Endometrium (tissue), 2 donors: Measurements from ENCODE around the gene THSD7A.

Experiments used
- FAIRE-seq: peaks from 2 replicates; lab custom pipeline; 2012; peaks lifted over from hg19 to GRCh38; lab: Jason Lieb, UNC
- donor health status: control.
- donor health status: control.

Gene THSD7A

GRCh38 chr7:11831736-11832495 is at the start of gene THSD7A:
Gene THSD7A, minus strand, starts transcription at chr7:11832198. Its CDS starts 252 bp downstream, at chr7:11831946.
- no peak for FAIRE-seq

DNA sequence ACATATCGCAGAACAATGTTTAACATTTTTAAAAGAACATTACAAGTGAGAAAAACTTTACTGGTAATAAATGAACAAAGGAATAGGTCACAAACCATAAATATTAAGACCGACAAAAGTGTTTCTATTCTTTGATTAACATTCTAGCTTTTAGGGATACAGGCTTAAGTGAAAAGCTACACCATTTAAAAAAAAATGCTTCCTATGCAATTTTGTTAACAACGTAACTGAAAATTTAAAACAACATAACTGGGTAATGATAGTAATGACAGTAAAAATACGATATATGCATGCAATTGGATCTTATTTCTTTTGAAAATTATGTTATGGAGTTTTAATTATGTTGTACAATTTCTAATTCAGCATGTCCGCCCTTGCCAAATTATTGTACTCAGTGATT is 49.7 kb upstream of the THSD7A start:
- FAIRE-seq, result no peak

DNA sequence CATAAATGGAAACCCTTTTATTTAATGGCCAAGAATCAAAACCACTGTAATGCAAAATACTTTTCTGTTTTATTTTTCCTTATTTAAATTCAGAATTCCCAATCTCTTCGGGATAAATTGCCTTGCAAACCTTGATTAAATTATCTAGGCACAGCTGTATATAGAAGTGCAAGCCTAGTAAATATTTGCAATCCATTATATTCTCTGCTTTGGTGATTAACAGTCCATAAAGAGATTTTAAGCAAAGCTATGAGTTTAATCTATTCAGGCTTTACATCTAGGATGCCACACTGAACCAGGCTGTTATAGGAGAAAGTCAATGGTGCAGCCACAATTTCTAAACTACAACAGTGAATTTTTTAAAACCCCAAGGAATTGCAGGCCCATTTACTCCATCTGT is 43.6 kb upstream of the THSD7A start:
- no peak for FAIRE-seq

DNA sequence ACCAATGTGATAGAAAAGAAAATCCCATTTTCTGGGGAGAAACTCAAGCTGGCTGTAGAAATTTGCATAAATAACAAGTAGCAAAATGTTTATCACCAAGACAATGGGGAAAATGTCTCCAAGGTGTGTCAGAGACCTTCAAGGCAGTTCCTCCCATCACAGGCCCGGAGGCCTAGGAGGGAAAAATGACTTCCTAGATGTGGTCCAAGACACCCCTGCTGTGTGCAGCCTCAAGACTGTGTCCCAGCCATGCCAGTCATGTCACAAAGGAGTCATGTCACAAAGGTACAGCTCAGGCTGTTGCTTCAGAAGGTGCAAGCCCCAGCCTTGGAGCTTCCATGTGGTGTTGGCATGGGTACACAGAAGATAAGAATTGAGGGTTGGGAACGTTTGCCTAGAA is 33.7 kb upstream of the THSD7A start:
- no peak for FAIRE-seq

GRCh38 chr7:11858622-11859302 is 26.8 kb upstream of the THSD7A start:
- no peak for FAIRE-seq

DNA sequence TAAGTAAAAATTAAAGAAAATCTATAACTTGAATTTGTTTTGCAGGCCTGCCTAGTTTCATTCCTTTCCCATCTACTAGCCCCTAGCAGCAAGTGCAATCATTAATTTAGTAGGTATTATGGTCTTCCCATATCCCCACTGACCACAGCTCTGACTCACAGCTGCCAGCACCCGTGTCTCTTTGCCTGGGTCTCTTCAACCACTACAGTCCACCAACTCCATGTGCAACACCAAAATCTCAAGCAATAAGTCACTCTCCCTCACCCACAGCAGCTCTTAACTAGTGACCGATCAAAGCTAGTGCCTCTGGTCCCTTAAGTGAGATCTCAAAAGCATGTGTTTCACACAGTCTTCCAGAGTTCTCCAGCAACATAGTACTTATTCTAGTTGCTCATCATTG is 26.0 kb upstream of the THSD7A start:
- FAIRE-seq, result no peak

- no peak for FAIRE-seq
Observed at GRCh38 chr7:11848251-11848650, 16.3 kb upstream of the THSD7A start.

DNA sequence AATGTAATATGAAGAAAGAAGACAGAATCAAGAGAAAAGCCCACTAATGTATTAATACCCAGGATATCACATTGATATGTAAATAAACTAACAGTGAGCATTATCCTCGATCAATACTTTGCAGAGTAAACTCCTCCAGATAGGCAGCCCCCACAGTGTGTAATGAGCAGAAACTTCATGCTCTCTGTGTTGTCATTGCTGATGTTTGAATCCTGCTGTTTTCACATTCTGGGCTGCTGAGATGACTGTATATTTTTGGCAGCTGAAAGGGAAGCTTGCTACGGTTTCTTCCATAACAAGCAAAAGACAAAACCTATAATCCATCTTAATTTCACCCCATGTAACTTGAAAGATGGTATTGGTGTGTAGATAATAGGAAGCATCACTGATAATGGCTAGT is 15.3 kb upstream of the THSD7A start:
- FAIRE-seq, result no peak

DNA sequence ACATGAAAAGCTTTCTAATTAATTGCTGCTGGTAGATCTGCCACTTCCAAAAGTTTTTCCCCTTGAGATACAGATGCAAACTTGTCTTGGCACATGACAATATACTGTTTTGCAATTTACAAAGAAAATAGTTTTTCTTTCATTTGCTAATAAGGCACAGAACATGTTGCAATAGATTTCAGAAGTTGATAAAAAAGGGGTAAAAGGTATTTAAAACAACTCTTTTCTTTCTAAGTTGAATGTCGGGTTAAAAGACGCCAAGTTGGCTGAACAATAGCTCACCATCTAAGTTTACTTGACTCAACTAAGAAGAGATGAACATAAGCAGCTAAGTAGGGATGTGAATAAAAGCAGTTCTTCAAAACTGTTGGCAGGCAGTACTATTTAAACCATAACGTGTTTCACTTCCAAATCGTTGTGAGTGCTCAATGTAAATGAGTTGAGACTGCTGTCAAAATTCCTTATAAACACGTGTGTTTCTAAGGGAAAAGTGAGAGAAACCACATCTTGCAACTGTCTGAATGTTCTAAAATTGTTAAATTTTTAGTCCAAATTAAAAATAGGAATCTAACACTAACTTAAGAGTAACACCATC is 14.5 kb upstream of the THSD7A start:
- FAIRE-seq, result no peak

DNA sequence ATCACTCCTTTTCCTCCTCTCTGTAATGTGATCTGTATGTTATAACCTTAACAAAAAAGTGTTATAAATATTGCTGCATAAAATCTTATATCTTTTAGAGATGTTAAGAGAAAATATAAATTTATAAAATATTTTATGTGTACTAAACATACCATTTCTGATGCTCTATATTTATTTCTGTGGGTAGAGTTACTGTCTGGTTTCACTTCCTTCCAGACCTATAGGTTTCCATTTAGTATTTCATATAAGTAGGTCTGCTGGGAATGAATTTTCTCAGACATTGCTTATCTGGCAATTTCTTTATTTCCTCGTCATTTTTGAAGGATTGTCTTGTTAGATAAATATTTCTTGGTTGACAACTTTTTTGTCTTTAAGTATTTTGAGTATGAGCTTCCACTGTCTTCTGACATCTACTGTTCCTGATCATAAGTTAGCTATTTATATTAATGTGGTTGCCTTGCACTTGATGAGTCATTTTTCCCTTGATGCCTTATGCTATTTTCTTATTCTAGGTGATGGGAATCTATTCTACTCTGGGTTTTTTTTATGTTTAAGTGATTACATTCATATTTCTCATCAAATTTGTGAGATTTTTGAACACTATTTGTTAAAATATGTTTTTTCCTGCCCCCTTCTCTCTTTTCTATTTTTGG is 11.2 kb upstream of the THSD7A start:
- FAIRE-seq, result no peak

GRCh38 chr7:11841657-11842056 is 9.7 kb upstream of the THSD7A start:
- FAIRE-seq, result no peak

DNA sequence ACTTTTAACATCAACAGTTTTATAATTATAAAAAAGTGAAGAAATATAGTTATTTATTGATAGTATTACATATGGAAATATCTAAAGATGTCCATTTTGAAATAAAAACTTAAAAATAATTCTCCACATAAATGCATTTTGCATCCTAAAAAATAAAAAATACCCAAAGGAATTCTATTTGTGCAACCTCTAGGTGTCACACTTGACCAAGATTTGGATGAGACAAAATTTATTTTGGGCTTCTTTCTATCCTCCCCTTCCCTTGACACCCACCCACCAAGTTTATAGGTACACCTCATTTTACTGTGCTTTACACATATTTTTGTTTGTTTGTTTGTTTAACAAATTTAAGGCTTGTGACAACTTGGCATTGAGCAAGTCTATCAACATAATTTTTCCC is 3.3 kb upstream of the THSD7A start:
- FAIRE-seq, result peak; percentile 89

DNA sequence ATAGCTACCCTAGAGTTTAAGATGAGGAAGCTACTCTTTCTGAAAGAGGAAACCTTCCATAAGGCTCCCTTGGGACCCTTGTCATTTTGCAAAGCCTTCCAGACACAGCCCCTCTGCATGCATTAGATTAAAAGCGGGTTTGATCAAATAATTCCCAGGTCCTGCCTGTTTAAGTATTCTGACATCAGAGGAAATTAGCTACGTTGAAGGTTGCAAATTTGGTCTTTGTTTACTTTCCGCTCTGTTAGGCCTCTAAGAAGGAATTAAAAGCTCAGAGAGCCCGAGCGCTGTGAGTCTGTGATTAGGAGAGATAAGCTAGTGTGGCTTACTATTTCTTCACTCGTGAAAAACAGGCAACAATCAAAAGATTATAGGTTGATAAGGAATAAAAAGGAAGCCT is 1.4 kb upstream of the THSD7A start:
- FAIRE-seq, result no peak

GRCh38 chr7:11831156-11831735 is 752 bp downstream of the THSD7A start:
- no peak for FAIRE-seq

GRCh38 chr7:11830582-11831155 is 1.3 kb downstream of the THSD7A start:
- peak; percentile 60 for FAIRE-seq

DNA sequence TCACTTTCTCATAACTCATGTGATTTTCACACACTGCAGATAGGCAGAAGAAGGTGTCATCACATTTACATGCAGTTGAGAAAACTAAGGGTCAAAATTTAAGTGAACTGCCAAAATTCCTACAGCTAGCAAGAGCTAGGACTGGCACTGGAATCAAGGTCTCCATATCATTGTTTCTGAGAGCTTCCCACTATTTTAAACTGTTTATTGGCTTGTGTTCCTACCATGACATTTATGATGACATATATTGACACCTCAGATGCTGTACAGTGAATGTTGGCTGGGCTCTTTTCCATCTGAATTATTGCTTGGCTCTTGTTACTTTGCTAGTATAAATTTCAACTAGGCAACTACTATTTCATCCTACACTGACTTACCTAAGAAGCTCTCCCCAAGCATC is 2.0 kb downstream of the THSD7A start:
- no peak for FAIRE-seq

DNA sequence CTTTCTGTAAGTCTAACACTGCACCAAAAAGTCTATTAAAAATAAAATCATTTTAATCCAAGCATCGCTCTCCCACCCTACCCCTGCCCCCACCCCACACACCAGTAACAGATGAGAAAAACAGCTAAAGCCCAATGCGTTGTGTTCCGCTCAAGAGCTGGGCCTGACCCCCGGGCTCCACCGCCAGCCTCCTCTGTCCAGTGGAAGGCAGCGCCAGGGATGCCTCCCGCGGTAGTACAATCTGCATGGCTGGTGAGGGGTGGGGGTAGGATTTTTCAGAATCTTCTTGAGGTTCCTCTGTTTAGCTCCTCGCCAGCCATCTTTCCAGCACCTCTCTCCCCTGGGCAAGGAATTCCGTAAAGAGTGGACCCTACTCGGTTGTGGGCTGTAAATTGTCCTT is 12.1 kb downstream of the THSD7A start:
- FAIRE-seq, result no peak

DNA sequence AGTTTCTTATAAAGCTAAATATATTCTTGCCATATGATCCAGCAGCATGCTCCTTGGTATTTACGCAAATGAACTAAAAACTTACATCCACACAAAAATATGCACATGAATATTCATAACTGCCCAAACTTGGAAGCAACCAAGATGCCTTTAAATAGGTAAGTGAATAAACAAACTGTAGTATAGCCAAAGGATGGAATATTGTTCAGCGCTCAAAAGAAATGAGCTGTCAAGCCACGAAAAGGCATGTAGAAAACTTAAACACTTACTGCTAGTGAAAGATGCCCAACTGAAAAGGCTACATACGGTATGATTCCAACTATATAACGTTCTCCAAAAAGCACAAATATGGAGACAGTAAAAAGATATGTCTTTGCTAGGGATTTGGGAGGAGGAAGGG is 12.7 kb downstream of the THSD7A start:
- FAIRE-seq, result no peak

DNA sequence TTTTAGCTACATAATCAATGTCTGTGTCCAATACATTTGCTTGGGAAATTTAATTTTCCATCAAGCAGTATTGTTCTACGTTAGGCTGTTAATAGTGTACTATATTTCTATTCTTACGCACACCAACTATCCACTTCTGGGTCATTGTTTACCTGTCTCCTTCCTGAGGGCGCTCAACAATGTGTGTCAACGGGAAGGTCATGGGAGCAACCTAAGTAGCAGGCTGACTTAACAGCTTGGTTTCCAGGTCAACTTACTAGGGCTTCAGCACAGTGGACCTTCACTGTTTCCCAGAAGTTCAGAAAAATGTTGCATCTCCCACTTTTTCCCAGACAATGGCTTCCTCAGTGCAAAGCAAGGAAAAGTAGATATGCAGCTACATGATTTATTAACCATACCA is 13.7 kb downstream of the THSD7A start:
- FAIRE-seq, result no peak

- no peak for FAIRE-seq
Observed at GRCh38 chr7:11817111-11817740, 14.8 kb downstream of the THSD7A start.

DNA sequence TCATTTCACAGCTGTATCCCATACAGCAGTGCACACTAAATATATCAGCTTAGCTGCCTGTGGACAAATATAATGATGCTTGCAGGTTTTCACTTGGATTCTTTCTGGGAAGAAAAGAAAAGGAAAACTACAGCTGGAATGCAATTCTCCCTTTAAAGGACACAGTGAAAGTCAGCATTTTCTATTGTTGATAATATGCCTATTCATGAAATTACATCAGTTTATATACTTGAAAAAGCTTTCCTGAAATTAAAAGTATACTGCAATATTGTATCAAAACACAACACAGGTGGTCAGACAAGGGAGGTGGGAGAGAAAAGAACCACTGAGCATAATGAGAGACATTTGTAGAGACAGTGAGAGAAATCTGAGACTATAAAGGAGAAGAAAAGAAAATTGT is 20.3 kb downstream of the THSD7A start:
- FAIRE-seq, result no peak
